NOMO-1 treated with dmso at 0.1 percent for 144 hours (cell line): ENCODE measurements around the gene MRFAP1.
"Not testable (repeated sequence)": the region's sequence is repeated elsewhere in the genome, so short reads cannot be mapped to it uniquely, and the experiment has no call there.

ENCODE experiments used
- DNase-seq: peaks from one replicate; lab custom pipeline; 2025; ENCODE audit not compliant: unreplicated experiment; lab: John Stamatoyannopoulos, UW

MRFAP1 gene

DNA sequence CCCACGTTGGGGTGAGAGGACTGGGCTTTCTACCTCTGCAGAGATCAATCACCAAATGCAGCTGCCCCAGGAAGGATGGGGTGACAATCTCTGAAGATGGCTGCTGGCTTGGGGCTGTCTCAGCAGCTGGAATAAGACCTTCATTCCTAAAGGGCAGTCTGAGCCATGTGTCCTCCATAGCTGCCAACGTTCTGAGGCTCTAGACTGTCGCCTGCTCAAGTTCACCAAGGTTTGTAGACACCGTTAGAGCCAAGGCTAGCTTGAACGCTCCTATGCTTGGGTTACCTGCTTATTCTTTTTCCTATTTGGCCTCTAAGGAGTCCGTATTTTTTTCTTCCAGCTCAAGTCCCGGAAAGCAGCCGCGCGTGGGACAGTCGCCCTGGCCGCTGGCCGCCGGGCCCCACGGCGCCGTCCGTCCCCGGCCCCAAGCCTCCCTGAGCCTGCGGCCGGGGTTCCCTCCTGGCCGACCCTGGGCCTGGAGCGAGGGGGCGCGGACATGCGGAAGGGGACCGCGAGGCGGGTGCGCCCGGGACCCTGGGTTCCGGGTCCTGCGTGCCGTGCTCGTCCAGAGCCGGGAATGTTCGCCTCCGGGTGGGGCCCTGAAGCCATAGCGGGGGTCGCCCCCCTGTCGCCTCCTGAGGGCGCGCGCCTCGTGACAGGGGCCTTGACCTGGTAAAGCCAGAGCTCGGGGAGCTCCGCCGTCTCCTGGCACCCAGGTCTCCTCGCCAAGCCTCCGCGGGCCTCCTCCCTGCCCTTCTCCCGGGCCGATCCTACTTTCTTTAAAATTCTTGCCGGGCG lies 23.3 kb downstream of the MRFAP1 start:
- DNase-seq: no peak

DNA sequence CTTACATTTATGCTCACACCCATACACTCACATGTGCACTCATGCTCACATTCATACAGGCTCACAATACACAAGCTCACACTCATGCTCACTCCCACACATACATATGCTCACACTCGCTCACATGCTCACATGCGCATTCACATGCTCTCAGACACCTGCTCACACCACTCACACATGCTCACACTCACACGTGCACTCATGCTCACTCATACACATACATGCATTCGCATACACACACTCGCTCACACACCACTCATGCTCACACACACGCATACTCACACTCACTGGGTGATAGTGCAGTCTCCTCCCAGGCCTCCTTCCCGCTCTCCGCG lies 24.8 kb downstream of the MRFAP1 start:
- no peak for DNase-seq

DNA sequence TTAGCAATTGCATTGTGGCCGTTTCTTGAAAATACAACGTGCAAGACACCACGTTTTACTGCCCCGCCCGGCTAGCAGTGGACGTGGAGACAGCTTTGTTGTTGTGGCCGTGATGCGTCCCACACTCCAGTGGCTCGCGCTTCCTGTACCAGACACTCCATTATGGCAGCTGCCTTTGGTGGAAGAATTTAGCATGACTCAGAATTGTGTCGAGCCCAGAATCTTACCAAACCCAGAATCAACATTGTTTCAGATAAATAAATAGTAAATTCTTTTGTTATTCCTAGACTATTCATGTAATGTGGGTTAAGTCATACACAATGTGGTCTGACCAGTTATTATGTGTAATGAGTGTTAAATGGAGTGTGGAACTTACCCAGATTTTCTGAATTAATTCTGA lies 27.9 kb downstream of the MRFAP1 start:
- no peak for DNase-seq

DNA sequence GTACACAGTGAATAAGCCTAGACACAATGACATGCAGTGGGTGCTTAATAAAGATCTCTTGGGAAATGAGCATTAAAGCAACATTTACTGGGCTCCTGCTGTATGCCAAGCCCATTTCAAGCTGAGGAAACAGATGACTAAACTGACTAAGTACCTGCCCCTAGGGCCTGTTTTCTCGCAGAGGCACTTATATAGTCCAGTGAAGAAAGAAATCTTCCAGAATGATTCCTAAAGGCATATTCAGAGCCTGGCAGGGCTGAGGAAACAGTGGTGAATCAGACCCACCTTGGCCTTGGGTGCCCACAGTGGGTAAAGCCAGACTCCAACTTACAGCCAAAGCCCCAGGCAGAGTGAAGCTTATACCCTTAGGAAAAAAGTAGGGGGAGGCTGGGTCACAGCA lies 31.2 kb downstream of the MRFAP1 start:
- DNase-seq: no peak

DNA sequence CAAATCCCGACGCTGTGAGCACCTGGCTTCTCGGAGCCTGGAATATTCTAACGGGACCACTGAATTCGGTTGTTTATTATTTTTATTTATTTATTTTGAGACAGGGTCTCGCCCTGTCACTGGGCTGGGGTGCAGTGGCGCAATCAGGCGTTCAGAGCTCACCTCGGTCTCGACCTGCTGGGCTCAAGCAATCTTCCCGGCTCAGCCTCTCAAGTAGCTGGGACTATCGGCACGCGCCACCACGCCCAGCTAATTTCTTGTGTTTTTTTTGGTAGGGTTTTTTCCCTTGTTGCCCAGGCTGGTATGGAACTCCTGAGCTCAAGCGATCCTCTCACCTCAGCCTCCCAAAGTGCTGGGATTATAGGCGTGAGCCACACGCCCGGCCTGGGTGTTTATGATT lies 31.6 kb downstream of the MRFAP1 start:
- no peak for DNase-seq

DNA sequence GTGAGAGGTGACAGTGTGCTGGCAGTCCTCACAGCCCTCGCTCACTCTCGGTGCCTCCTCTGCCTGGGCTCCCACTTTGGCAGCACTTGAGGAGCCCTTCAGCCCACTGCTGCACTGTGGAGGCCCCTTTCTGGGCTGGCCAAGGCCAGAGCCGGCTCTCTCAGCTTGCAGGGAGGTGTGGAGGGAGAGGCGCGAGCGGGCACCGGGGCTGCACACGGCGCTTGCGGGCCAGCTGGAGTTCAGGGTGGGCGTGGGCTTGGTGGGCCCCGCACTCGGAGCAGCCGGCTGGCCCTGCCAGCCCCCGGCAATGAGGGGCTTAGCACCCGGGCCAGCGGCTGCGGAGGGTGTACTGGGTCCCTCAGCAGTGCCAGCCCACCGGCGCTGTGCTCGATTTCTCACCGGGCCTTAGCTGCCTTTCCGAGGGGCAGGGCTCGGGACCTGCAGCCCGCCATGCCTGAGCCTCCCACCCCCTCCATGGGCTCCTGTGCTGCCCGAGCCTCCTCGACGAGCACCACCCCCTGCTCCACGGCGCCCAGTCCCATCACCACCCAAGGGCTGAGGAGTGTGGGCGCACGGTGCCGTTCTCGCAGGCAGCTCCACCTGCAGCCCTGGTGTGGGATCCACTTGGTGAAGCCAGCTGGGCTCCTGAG lies 32.2 kb downstream of the MRFAP1 start:
- not testable (repeated sequence) for DNase-seq

DNA sequence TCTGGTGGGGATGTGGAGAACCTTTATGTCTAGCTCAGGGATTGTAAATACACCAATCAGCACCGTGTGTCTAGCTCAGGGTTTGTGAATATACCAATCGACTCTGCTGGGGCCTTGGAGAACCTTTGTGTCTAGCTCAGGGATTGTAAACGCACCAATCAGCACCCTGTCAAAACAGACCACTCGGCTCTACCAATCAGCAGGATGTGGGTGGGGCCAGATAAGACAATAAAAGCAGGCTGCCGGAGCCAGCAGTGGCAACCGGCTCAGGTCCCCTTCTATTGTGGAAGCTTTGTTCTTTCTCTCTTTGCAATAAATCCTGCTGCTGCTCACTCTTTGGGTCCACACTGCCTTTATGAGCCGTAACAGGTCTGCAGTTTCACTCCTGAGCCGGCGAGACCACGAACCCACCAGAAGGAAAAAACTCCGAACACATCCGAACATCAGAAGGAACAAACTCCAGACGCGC lies 32.7 kb downstream of the MRFAP1 start:
- DNase-seq: not testable (repeated sequence)

DNA sequence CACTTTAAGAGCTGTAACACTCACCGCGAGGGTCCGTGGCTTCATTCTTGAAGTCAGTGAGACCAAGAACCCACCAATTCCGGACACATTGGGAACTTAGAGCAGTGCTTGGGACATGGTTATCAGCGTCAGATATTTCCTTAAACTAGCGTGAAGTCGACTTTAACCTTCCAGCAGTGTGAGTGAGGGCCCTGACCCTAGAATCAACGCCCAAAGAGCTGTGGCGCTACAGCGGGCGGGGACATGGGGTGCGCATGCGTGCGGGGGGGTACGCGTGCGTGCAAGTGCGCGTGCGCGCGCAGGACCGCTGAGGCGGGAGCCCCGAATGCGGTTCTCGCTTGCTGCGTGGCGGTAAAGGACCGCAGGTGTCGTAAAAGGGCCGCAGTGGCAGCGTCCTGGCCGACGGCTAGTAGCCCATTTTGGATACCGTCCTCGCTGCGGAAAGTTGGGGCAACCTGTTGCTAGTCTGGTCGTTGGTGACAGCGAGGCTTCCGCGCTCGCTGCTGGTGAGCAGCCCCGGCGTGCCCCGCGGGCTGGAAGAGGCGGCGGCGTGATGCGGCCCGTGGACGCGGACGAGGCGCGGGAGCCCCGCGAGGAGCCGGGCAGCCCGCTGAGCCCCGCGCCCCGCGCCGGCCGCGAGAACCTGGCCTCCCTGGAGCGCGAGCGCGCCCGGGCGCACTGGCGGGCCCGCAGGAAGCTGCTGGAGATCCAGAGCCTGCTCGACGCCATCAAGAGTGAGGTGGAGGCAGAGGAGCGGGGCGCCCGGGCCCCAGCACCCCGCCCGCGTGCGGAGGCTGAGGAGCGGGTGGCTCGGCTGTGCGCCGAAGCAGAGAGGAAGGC lies 33.4 kb downstream of the MRFAP1 start:
- DNase-seq: peak; percentile 90

DNA sequence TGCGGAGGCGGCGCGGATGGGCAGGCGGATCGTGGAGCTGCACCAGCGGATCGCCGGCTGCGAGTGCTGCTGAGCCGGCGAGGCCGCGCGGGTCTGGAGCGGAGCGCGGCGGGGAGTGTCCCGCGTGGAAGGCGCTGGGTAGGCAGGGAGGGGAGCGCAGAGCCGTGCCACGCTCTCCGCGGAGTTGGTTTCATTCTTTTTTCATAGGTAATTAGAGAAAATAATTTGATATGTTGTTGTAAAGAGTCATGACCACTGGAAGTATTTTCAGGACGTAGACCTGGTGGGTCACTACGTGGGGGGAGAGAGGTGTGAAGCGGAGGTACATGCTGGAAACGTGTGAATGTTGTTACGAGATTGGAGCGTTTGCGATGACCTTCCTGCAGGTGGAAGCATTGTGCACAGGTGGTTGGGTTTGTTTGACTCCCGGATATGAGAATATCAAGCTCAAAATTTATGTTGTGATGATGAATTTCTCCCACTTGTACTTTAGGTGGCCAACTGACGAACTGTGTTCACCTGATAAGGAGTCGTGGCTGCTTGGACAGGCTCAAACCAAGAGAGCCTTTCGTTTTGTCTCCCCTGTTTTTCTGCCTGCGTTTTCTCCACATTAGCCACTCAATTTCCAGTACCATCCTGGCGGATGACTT lies 34.1 kb downstream of the MRFAP1 start:
- DNase-seq: peak; percentile 26

DNA sequence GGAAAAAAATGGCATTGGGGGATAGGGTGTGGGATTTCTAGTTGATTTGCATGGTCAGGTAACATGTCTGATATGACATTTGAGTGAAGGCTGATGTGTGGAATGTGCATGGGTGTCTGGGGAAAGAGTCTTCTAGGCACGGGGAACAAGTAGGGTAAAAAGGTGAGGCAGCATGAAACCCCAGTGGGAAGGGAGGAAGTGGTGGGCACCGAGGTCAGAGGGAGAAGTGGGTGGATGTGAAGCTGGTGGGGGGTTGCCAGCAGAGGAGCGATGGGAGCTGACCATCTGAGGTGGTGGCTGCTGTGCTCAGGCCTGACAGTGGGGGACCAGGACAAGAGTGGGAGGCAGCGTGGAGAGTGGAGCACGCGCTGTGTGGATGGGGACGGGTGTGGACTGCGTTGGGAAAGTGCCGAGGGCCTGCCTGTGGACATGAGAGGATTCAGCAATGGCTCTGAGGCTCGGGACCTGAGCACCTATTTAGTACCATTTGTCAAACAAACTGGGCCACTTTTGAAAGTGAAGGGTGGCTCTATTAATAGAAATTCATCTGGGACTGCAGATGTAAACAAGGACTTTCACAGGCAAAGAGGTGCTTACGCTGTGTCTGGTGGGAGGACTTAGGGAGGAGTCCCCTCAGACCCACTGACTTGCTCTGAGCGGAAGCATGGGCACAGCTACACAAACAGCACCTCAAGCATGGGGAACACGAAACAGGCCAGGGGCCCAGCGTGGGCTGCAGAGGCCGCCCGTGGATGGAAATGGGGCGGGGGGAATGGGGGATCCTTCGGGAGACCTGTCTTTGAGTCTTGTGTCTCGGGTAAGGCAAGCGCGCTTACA lies 36.5 kb downstream of the MRFAP1 start:
- no peak for DNase-seq

DNA sequence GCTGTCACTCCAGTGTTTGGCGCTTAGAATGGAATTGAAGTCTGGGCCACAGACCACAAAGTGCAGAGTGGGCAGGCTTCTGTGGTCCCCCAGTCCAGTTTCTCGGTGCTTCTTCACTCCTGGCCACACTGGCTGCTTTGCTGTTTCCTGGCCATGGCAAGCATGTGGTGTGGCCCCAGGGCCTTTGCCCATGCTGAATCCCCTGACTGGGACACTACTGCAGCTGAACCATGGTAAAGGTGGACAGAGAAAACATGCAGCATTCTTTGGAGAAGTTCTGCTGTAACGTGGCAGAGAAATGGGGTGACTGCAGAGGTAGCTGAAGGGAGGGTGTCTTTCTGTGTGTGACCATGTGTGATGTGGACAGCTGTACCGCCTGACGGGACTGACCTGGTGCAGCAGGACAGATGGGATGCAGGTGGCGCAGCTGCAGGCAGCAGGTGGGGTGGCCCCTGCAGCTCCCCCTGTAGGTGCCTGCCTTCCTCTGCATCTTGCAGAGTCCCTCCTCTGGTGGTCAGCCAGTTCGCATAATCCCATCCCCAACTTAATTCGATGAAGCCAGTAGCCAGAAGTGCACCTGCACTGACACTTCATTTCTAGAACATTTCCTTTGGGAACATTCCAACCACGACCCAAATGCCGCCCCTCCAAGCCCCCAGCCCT lies 40.0 kb downstream of the MRFAP1 start:
- DNase-seq: no peak

DNA sequence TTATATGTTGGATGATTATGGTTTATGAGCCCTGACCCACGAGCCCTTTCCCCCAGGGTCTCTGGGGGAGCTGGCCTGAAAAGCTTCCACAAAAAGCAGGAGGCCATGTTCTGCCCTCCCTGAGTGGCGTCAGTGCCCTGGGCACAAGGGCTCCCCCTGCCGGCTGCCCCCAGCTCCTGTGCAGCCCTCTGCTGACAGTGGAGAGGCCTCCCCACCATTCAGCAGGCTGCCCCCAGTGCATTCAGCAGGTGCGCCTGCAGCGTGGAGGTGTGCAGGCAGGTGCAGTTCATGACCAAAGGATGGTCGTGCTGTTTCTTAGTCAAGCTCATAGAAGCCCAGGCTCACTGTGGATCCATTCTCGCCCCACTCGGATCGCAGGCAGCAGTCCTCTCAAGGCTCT lies 40.7 kb downstream of the MRFAP1 start:
- DNase-seq: no peak

DNA sequence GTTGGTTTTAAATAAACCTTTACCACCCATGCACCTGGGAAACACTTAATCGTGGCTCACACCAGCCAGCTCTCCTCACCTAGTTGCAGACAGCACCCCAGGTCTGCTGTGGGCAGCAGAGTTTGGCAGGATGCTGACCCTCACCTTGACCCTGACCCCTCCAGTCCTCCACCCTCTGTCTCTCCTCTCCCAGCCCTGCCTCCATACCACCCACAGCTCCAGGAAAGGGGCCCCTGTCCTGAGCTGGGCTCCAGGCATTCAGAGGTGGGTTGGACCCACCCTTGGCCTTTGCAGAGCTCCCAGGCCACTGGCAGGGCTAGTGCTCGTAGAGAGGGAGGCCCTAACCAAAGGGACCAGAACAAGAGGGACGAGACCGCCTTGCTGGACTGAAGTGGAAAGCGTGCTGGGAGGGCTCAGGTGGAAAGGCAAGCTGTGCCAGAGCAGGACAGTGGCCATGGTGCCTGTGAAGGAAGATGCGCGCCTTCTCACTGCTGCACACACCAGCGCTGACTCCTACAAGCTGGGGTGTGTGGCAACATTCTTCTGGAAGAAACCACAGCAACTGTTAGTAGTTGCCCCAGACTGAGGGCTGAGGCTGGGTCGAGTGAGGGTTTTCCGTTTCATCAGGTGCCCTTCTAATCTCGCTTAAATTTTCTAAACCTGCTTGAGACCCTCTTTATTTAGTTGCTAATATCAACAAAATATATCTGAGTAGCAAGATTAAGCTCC lies 42.5 kb downstream of the MRFAP1 start:
- DNase-seq: peak; percentile 32

DNA sequence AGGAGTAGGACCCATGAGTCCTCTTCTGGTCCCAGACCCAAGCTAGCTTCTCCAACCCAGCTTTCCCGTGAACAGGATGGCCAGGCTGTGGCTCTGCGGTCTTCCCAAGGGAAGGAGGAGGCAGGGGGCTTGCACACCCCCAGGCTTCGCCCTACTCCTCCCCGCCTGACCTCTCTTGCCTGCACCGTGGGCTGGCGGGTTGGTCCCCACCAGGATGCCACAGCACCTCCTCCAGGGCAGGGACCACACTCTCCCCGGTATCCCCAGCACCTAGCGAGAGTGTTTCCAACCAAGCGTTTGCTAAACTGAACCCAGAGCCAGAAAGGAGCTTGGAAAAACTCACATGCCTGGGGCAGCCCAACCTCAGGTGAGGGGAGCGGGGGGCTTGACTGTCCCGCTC lies 44.2 kb downstream of the MRFAP1 start:
- no peak for DNase-seq

DNA sequence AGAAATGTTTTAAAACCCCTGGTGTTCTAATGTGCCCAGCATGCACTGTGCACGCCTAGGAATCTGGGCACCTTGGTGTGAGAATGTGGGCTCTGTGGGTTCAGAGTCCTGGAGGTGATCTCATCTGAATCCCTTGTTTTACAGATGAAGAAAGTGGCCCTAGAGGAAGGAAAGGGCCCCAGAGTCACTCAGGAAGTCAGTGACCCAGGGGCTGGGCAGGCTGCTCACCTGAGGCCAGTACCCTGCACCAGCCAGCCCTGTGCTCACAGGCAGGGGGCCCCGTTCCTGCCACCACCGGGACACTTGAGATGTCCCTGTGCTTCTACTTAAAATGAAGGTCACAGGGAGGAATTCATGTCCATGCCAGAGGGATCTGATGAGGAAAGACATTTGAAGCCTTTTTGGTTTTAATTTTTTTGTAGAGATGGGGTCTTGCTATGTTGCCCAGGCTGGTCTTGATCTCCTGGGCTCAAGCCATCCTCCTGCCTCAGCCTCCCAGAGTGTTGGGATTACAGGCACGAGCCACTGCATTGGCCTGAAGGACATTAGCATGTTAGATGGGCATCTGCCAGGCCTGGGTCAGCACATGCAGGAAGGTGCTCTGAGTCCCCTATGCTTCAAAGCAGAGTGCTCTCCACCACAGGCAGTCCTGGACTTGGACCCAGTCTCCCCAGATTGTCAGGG lies 45.8 kb downstream of the MRFAP1 start:
- no peak for DNase-seq

DNA sequence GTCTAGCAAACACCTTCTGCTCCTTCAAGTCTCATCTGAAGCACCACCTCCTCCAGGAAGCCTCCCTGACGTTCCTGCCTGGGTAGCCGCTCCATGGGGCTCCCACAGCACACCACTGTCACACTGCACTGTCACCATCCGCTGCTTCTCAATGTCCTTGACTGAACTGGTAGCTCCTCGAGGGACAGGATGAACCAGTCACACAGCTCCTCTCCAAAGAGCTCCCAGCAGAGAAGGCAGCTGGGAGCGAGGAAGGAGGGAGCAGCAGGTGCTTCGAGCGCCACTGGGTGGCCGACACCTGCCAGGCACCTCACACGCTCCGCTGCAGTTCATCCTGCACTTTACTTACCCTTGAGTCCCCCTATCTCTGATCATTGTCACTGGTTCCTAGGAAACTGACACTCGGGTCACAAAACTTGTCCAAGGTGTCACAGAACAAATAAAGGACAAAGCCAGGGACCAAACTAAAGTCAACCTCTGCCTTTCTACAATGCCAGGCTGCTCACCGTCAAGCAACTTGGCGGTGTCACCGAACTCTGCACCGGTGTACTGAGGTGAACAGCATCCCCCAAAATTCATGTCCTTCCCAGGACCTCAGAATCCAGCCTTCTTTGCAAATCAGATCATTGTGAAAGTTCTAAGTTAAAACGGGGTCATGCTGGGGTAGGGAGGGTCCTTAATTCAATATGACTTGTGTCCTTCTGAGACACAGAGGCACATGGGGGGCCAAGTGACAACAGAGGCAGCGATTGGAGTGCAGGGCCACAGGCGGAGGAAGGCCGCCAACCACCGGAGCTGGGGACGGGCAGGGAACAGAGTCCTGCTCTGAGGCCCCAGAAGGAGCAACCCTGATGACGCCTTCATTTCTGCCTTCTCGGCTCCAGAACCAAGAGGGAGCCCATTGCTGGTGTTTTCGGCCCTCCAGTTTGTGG lies 47.7 kb downstream of the MRFAP1 start:
- DNase-seq: no peak

DNA sequence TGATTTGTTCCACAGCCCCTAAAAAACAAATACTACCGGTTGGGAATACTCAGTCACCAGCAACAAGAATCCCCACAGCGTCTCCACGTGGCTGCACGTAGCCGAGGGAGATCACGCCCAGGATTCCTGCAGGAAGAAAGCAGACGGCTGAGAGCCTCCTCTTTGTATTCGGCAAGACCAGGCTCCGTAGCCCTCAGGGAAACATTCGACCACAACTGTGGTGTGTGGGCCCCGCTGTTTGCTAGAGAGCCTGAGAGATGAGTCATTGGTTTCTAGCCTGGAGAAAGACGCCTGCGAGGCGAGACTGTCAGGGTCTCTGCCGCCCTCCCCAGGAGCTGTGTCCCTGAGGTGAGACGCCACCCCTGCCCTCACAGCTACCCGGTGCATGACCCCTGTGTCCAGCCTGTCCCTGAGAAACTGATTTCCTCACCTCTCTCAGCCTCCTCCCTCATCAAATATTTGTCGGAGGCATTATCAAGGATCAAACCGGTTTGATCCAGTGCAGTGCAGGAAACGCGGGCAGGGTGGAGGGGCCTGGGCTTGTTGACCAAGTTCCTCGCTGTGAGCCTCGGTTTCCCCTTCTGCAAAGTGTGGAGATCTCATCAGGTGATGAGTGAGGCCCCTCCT lies 48.5 kb downstream of the MRFAP1 start:
- DNase-seq: peak; percentile 66
